Uterus (tissue), 4 donors: Measurements from ENCODE around the gene ANKRD11. TPM values are rescaled to one million over a fixed set of nuclear protein-coding genes. Genes with fewer than 3 reads are reported as not detected.

ENCODE experiments used
- DNase-seq, 2 donors: peaks; one replicate each; pipeline ENCODE4 v3.0.0-alpha.2; 2019 to 2020
- H3K27ac ChIP-seq, 2 donors: fragments of 200-600 bp; sonication (generic); 1 replicate in 1 of 2; 2 replicates in 1 of 2; pipeline ENCODE4 v1.5.1; 2016 to 2018
- H3K27me3 ChIP-seq, 2 donors: fragments of 200-600 bp; sonication (generic); one replicate each; pipeline ENCODE4 v1.5.1; 2018 to 2019; ENCODE audit warnings: control low read depth in 1 of 2
- H3K36me3 ChIP-seq, 2 donors: fragments of 200-600 bp; sonication (generic); one replicate each; pipeline ENCODE4 v1.5.1; 2019; ENCODE audit warnings: control low read depth in 1 of 2
- H3K4me1 ChIP-seq, 2 donors: fragments of 200-600 bp; sonication (generic); one replicate each; pipeline ENCODE4 v1.5.1; 2018 to 2019; ENCODE audit warnings: control low read depth in 1 of 2
- H3K4me3 ChIP-seq, 2 donors: fragments of 200-600 bp; sonication (generic); 1 replicate in 1 of 2; 2 replicates in 1 of 2; pipeline ENCODE4 v1.5.1; 2018 to 2019; ENCODE audit warnings: mild to moderate bottlenecking in 1 of 2
- H3K9me3 ChIP-seq, 2 donors: fragments of 200-600 bp; sonication (generic); one replicate each; pipeline ENCODE4 v1.5.1; 2019; ENCODE audit warnings: control low read depth in 1 of 2
- CTCF ChIP-seq, 4 experiments: fragments of 200-600 bp in 2 of 4; fragments of 450-650 bp in 2 of 4; sonication (generic) in 2 of 4; IDR thresholded peaks; one replicate each; pipeline ENCODE4 v1.5.1; 2016 to 2019; ENCODE audit warnings: antibody characterized with exemption in 4 of 4, mild to moderate bottlenecking in 2 of 4, moderate library complexity in 1 of 4
- POLR2A ChIP-seq, 2 donors: fragments of 450-650 bp; IDR thresholded peaks; one replicate each; pipeline ENCODE4 v1.6.1; 2016; ENCODE audit warnings: antibody characterized with exemption in 2 of 2, mild to moderate bottlenecking in 1 of 2, moderate library complexity in 1 of 2
- intact Hi-C: fragments of 100-400 bp; cut with DNase I; formaldehyde crosslinking; loops from one replicate; pipeline ENCODE4 v1.15.1; 2023; ENCODE audit warnings: low total_unique reads
- total RNA-seq, 4 donors: library from RNA; depleted of rRNA in 3 of 4; stranded (reverse); fragments of >200 nt in 3 of 4; gene quantifications; one replicate each; pipeline versions ENCODE4 v1.1.0 to v1.2.4, GENCODE V29; 2014 to 2023
- donor health status: DM: yes; HTN: yes; CAD: no.

The ANKRD11 gene
- total RNA-seq, 4 donors from 2014 or later: 20.5 to 182 (median 45.5) TPM

- Histone ChIP-seq H3K9me3 (no peaks in the 10 kb centered on the region), H3K4me3 (no peak overlapping the region), H3K36me3 (no peaks in the 10 kb centered on the region), H3K27ac (no peak overlapping the region), H3K4me1 (peaks cover 19 to 32% of the 10 kb centered on the region in 2 donors), H3K27me3 (no peaks in the 10 kb centered on the region)
- intact Hi-C loops: no loop called here
- no peak for TF ChIP-seq CTCF (IDR thresholded peaks at IDR 0.05)
- no peak for TF ChIP-seq POLR2A (IDR thresholded peaks at IDR 0.05)
- DNase-seq: no peak
Measured at GRCh38 chr16:89411335-89411850, 79.0 kb downstream of the ANKRD11 start.

- peaks cover 19 to 32% of the 10 kb centered on the region in 2 donors for H3K4me1 ChIP-seq
- H3K36me3 ChIP-seq: no peaks in the 10 kb centered on the region
- H3K9me3 ChIP-seq: no peaks in the 10 kb centered on the region
- no peak overlapping the region for H3K27ac ChIP-seq
- no peak for TF ChIP-seq POLR2A (IDR thresholded peaks at IDR 0.05)
- TF ChIP-seq CTCF (IDR thresholded peaks at IDR 0.05): no peak
- no peak overlapping the region for H3K4me3 ChIP-seq
- intact Hi-C loops: no loop called here
- no peak for DNase-seq
- H3K27me3 ChIP-seq: no peaks in the 10 kb centered on the region
Measured at GRCh38 chr16:89410794-89411309, 79.5 kb downstream of the ANKRD11 start.

- Histone ChIP-seq H3K27me3 (no peaks in the 10 kb centered on the region), H3K27ac (no peak overlapping the region), H3K4me1 (peaks cover 19 to 32% of the 10 kb centered on the region in 2 donors), H3K36me3 (no peaks in the 10 kb centered on the region), H3K9me3 (no peaks in the 10 kb centered on the region), H3K4me3 (no peak overlapping the region)
- no peak for TF ChIP-seq CTCF (IDR thresholded peaks at IDR 0.05)
- TF ChIP-seq POLR2A (IDR thresholded peaks at IDR 0.05): no peak
- DNase-seq: no peak
- intact Hi-C loops: no loop called here
Measured at GRCh38 chr16:89410322-89410721, 80.0 kb downstream of the ANKRD11 start.

- H3K27ac ChIP-seq: no peak overlapping the region
- intact Hi-C loops: no loop called here
- H3K27me3 ChIP-seq: no peaks in the 10 kb centered on the region
- H3K36me3 ChIP-seq: no peaks in the 10 kb centered on the region
- H3K9me3 ChIP-seq: no peaks in the 10 kb centered on the region
- H3K4me3 ChIP-seq: no peak overlapping the region
- no peak for TF ChIP-seq CTCF (IDR thresholded peaks at IDR 0.05)
- TF ChIP-seq POLR2A (IDR thresholded peaks at IDR 0.05): no peak
- H3K4me1 ChIP-seq: peaks cover 19 to 26% of the 10 kb centered on the region in 2 donors
- DNase-seq: no peak
Measured at GRCh38 chr16:89409161-89409711, 81.1 kb downstream of the ANKRD11 start.

GRCh38 chr16:89408315-89408714, 82.0 kb downstream of the ANKRD11 start:
- DNase-seq: no peak
- H3K9me3 ChIP-seq: no peaks in the 10 kb centered on the region
- no peaks in the 10 kb centered on the region for H3K36me3 ChIP-seq
- H3K27ac ChIP-seq: no peak overlapping the region
- TF ChIP-seq CTCF (IDR thresholded peaks at IDR 0.05) (no peak), POLR2A (IDR thresholded peaks at IDR 0.05) (no peak)
- no peak overlapping the region for H3K4me3 ChIP-seq
- H3K27me3 ChIP-seq: no peaks in the 10 kb centered on the region
- intact Hi-C loops: no loop called here
- H3K4me1 ChIP-seq: peaks cover 19 to 25% of the 10 kb centered on the region in 2 donors
